ENCODE data around the gene ARHGEF2.

- TF ChIP-seq POLR2A (IDR thresholded peaks at IDR 0.05), result no peak
- TF ChIP-seq CTCF (IDR thresholded peaks at IDR 0.05), result no peak
- TF ChIP-seq EP300 (IDR thresholded peaks at IDR 0.05), result no peak
Measured at GRCh38 chr1:155969377-155969791, 9.0 kb downstream of the ARHGEF2 start.

Data from ovary (tissue), 3 donors.